K562 (cell line): ENCODE measurements around the gene RXFP1. TPM values are rescaled to one million over a fixed set of nuclear protein-coding genes. Genes with fewer than 3 reads are reported as not detected.

Experiments
- ATAC-seq: fragments of 200-7000 bp; cut with Tn5 transposase; 3 replicates; pipeline ENCODE4 v1.9.1; 2020; ENCODE audit warnings: moderate library complexity
- BruUV-seq: library from RNA; stranded (reverse); fragments of 400-500 nt; replicated peaks from 2 replicates; lab custom pipeline; 2021; lab: Mats Ljungman, UMichigan
- CTCF ChIA-PET: fragments of 300-600 bp; formaldehyde crosslinking; extraction: SDS; loops from one replicate; lab custom pipeline; 2021; ENCODE audit warnings: low intra/inter-chr PET ratio; lab: Yijun Ruan, JAX
- POLR2A ChIA-PET: fragments of 300-600, 350-650 bp; sonication (Branson Sonifier 250); formaldehyde crosslinking; extraction: SDS; loops from one replicate; lab custom pipeline; 2021; ENCODE audit warnings: antibody characterized with exemption, inconsistent platforms; lab: Yijun Ruan, JAX
- DNase-seq, 4 experiments: peaks; one replicate each; pipeline versions ENCODE4 v3.0.0 to v3.0.0-alpha.2; 2011 to 2018; ENCODE audit warnings: low spot score in 3 of 4, mixed read lengths in 3 of 4; ENCODE audit errors: extremely low read depth in 1 of 4
- FAIRE-seq: peaks from 2 replicates; lab custom pipeline; 2011; peaks lifted over from hg19 to GRCh38; lab: Jason Lieb, UNC
- H2AFZ ChIP-seq: 2 replicates; pipeline ENCODE4 v1.6.0; 2011; ENCODE audit warnings: low read depth, low read length, control low read depth, inconsistent platforms
- H3K27ac ChIP-seq: fragments of 200-600 bp; 3 replicates; pipeline ENCODE4 v1.8.0; 2011; ENCODE audit warnings: low read depth, mild to moderate bottlenecking, control low read depth, inconsistent platforms, low read length, moderate library complexity, mixed read lengths; ENCODE audit errors: extremely low read depth
- H3K27me3 ChIP-seq, 2 experiments: fragments of 300-600 bp in 1 of 2; 2 replicates in 1 of 2; 3 replicates in 1 of 2; pipeline versions ENCODE4 v1.6.0 to v1.8.0; 2011; ENCODE audit warnings: inconsistent platforms in 2 of 2, low read length in 2 of 2, mild to moderate bottlenecking in 1 of 2, mixed read lengths in 1 of 2, moderate library complexity in 1 of 2; ENCODE audit not compliant: control insufficient read depth in 2 of 2, insufficient read depth in 2 of 2
- H3K36me3 ChIP-seq: fragments of 300-600 bp; 3 replicates; pipeline ENCODE4 v1.8.0; 2011; ENCODE audit warnings: mild to moderate bottlenecking, low read length, inconsistent platforms; ENCODE audit not compliant: control insufficient read depth, insufficient read depth
- H3K4me1 ChIP-seq, 2 experiments: fragments of 200-600 bp in 1 of 2; replicated peaks in 1 of 2; 2 replicates in 1 of 2; 3 replicates in 1 of 2; pipeline versions ENCODE4 v1.5.1 to v1.8.0; 2011; ENCODE audit warnings: inconsistent platforms in 2 of 2, low read length in 2 of 2, mild to moderate bottlenecking in 1 of 2, mixed read lengths in 1 of 2, moderate library complexity in 1 of 2; ENCODE audit not compliant: control insufficient read depth in 2 of 2, insufficient read depth in 2 of 2
- H3K4me2 ChIP-seq: 2 replicates; pipeline ENCODE4 v1.6.1; 2011; ENCODE audit warnings: low read length, control low read depth, inconsistent platforms, mixed read lengths; ENCODE audit not compliant: insufficient read depth
- H3K4me3 ChIP-seq: fragments of 200-600 bp; sonication (generic), shearing (Covaris generic); 2 replicates; pipeline ENCODE4 v1.5.1; 2016; ENCODE audit warnings: control low read depth, inconsistent platforms
- H3K79me2 ChIP-seq: fragments of 200-600 bp; 3 replicates; pipeline ENCODE4 v1.8.0; 2011; ENCODE audit warnings: low read length, inconsistent platforms; ENCODE audit not compliant: control insufficient read depth, insufficient read depth
- H3K9ac ChIP-seq, 2 experiments: 2 replicates each; pipeline versions ENCODE4 v1.6.0 to v1.6.1; 2011; ENCODE audit warnings: low read depth in 2 of 2, low read length in 2 of 2, control low read depth in 1 of 2, inconsistent platforms in 1 of 2, mild to moderate bottlenecking in 1 of 2, mixed read lengths in 1 of 2; ENCODE audit not compliant: insufficient read depth in 1 of 2
- H3K9me1 ChIP-seq: one replicate; pipeline ENCODE4 v1.6.0; 2011; ENCODE audit warnings: inconsistent platforms, mild to moderate bottlenecking, low read length, moderate library complexity; ENCODE audit not compliant: control insufficient read depth, insufficient read depth
- H3K9me3 ChIP-seq: replicated peaks from 2 replicates; pipeline ENCODE4 v1.5.1; 2011; ENCODE audit warnings: low read depth, low read length, inconsistent platforms; ENCODE audit not compliant: control insufficient read depth, insufficient read depth
- H4K20me1 ChIP-seq: replicated peaks from 2 replicates; pipeline ENCODE4 v1.6.1; 2011; ENCODE audit warnings: low read length, inconsistent platforms, mixed read lengths; ENCODE audit not compliant: control insufficient read depth, insufficient read depth
- BRD9 ChIP-seq: fragments of 450-650 bp; IDR thresholded peaks from 2 replicates; pipeline ENCODE4 v1.6.1; 2018; ENCODE audit warnings: low read depth; ENCODE audit not compliant: partially characterized antibody
- HDGF ChIP-seq: fragments of 450-650 bp; IDR thresholded peaks from 2 replicates; pipeline ENCODE4 v1.6.1; 2016
- HEY1 ChIP-seq: fragments of 250-450 bp; sonication (Bioruptor Pico); IDR thresholded peaks from 2 replicates; pipeline ENCODE4 v1.5.0; 2020; ENCODE audit warnings: mild to moderate bottlenecking, moderate library complexity, borderline replicate concordance
- NELFE ChIP-seq: IDR thresholded peaks from 2 replicates; pipeline ENCODE4 v1.6.1; 2011; ENCODE audit warnings: mild to moderate bottlenecking; ENCODE audit not compliant: insufficient read depth, insufficient read length
- PRPF4 ChIP-seq: fragments of 200-400 bp; formaldehyde crosslinking; IDR thresholded peaks from one replicate; pipeline ENCODE4 v1.6.1; 2017; ENCODE audit warnings: low read length, low read depth, mild to moderate bottlenecking; ENCODE audit not compliant: insufficient read depth, poor library complexity, severe bottlenecking
- RUNX1 ChIP-seq: sonication (generic); IDR thresholded peaks from 2 replicates; pipeline ENCODE4 v1.6.1; 2016; ENCODE audit warnings: antibody characterized with exemption, low read depth
- ZNF263 ChIP-seq: sonication (generic); formaldehyde crosslinking; IDR thresholded peaks from 2 replicates; pipeline ENCODE4 v1.8.0; 2022; ENCODE audit warnings: mild to moderate bottlenecking, missing genetic modification reagents, borderline replicate concordance
- ZNF324 ChIP-seq: fragments of 250-450 bp; sonication (Bioruptor Pico); IDR thresholded peaks from 2 replicates; pipeline ENCODE4 v1.4.0; 2020; ENCODE audit warnings: mild to moderate bottlenecking
- ZNF444 ChIP-seq: fragments of 250-450 bp; sonication (Bioruptor Pico); IDR thresholded peaks from 2 replicates; pipeline ENCODE4 v1.4.0; 2020; ENCODE audit warnings: mild to moderate bottlenecking, moderate library complexity
- ZNF668 ChIP-seq: fragments of 250-450 bp; sonication (Bioruptor Pico); IDR thresholded peaks from 2 replicates; pipeline ENCODE4 v1.8.0; 2022; ENCODE audit warnings: mild to moderate bottlenecking, inconsistent platforms
- WGBS: fragments of 100-300 bp; shearing (Covaris generic); methylation state at CpG from one replicate; pipeline ENCODE4 v1.1.6; 2016; ENCODE audit warnings: low coverage, mixed read lengths; ENCODE audit not compliant: insufficient coverage; ENCODE audit errors: missing lambda C conversion rate; 5-methylcytosine and 5-hydroxymethylcytosine counted together
- in situ Hi-C: fragments of 300-500 bp; cut with MboI; formaldehyde crosslinking; loops from 4 replicates; pipeline ENCODE4 v1.15.0; 2018; ENCODE audit warnings: inconsistent platforms, mixed read lengths
- intact Hi-C: fragments of 100-400 bp; cut with micrococcal nuclease; formaldehyde crosslinking; loops from 2 replicates; pipeline ENCODE4 v1.14.2; 2022
- polyA plus RNA-seq, 8 experiments: library from polyadenylated mRNA; depleted of rRNA in 4 of 8; stranded (reverse) in 5 of 8; unstranded in 3 of 8; fragments of >200 nt; fragmentation: Nextera tagmentation in 2 of 8; fragmentation: Illumina TruSeq in 1 of 8; extraction: Ambion mirVana in 2 of 8; extraction: Trizol in 1 of 8; gene quantifications; 2 replicates each; pipeline versions ENCODE4 v1.2.1 to v1.2.3, GENCODE V29; 2011 to 2014; ENCODE audit warnings: inconsistent platforms in 1 of 8, missing spikeins in 1 of 8
- total RNA-seq, 7 experiments: library from RNA; depleted of rRNA in 6 of 7; stranded (reverse); fragments of >200 nt in 6 of 7; fragmentation: Illumina TruSeq in 2 of 7; extraction: Trizol in 2 of 7; gene quantifications; 2 replicates each; pipeline versions ENCODE4 v1.2.1 to v1.2.3, GENCODE V29; 2011 to 2021; ENCODE audit warnings: low replicate concordance in 1 of 7
- TF ChIP-seq, protein P1 (sequence below): fragments of 150-350 bp; conservative IDR thresholded peaks from 2 replicates; pipeline ENCODE4 v1.6.1; 2014; ENCODE audit warnings: low read length

Gene RXFP1
- total and polyA plus RNA-seq, 9 of the 15 experiments (the other 6 are each of a cell fraction or from before 2014, with no cell fraction given) = 0.03 to 0.06 (median 0.04) TPM; not detected in 6

DNA sequence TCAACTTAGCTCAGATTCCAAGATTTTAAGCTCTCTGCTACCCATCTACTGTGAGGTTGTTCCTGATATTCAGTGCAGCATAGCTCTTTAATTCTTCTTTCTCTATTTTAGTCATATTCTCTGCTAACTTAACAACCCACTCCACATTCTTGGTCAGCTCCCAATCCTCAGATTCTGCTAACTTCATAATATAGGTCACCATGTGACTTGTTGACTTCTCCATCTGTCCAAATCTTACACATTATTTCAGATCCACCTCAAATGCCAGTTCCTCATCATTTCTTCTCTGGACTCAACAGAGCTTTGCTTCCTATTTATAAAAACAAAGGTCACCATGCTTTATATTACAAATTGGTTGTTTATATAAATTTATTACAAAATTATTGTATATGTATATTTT lies 29.3 kb upstream of the RXFP1 start (continued):
- TF ChIP-seq, protein P1, sequence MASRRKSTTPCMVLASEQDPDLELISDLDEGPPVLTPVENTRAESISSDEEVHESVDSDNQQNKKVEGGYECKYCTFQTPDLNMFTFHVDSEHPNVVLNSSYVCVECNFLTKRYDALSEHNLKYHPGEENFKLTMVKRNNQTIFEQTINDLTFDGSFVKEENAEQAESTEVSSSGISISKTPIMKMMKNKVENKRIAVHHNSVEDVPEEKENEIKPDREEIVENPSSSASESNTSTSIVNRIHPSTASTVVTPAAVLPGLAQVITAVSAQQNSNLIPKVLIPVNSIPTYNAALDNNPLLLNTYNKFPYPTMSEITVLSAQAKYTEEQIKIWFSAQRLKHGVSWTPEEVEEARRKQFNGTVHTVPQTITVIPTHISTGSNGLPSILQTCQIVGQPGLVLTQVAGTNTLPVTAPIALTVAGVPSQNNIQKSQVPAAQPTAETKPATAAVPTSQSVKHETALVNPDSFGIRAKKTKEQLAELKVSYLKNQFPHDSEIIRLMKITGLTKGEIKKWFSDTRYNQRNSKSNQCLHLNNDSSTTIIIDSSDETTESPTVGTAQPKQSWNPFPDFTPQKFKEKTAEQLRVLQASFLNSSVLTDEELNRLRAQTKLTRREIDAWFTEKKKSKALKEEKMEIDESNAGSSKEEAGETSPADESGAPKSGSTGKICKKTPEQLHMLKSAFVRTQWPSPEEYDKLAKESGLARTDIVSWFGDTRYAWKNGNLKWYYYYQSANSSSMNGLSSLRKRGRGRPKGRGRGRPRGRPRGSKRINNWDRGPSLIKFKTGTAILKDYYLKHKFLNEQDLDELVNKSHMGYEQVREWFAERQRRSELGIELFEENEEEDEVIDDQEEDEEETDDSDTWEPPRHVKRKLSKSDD = no peak
- TF ChIP-seq BRD9 = no peak
- TF ChIP-seq HDGF = no peak
- no peak for TF ChIP-seq RUNX1
- no peak for TF ChIP-seq ZNF668

DNA sequence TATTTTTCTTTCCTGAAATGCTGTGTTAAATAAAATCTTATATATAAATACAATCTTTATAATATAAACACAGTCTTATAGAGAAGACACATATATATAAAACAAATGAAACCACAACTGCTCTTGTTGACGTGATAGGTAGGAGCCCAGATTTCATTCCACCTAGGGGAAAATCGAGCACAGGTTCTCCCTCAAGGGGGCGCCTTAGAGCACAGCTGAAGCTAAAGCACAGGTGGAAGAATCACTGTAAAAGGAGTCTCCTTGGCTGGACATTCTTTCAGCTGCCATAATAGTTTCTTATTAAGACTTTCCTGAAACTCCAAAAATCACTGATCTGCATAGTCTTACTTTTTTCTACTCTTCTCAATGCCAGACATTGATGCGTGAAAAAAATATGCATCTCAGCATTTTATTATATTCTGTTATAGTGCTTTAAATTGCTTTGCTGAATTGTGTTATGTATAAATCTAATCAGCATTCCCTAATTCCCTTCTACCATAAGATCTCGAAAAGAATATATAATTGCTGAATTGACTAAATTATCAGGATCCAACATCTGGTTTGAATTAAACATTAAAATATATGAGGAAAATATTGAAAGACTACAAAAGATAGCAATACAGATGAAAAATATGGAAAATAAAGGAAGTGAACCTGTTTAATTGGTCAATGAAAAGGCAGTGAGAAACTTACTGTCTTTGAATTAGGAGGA lies 25.5 kb upstream of the RXFP1 start:
- H3K27ac ChIP-seq = no peak overlapping the region
- H3K9ac ChIP-seq = no peak overlapping the region
- POLR2A ChIA-PET = interaction anchor here (0.6 kb wide), 1 partner anchor 96 kb away, joined by 3 read pairs; no protein-coding TSS in a partner anchor
- H3K79me2 ChIP-seq = no peaks in the 10 kb centered on the region
- no peak overlapping the region for H3K4me3 ChIP-seq
- H3K27me3 ChIP-seq = no peaks in the 10 kb centered on the region; a peak in 1 of 5 replicates
- H4K20me1 ChIP-seq = no peaks in the 10 kb centered on the region
- ATAC-seq (peak; percentile 72; the same call in 2 of the 3 replicates), FAIRE-seq (peak; percentile 75), DNase-seq (peak; percentile 26 to 62 (median 36))
- no peaks in the 10 kb centered on the region for H3K36me3 ChIP-seq
- CTCF ChIA-PET = interaction anchor here (0.8 to 1.3 kb wide), 2 partner anchors 100 to 129 kb away, joined by 3 to 6 read pairs; no protein-coding TSS in a partner anchor
- WGBS = 7% methylated on average over 5 of the region's 5 CpGs
- H3K9me1 ChIP-seq = no peaks in the 10 kb centered on the region
- intact Hi-C loops (loop anchor here (1.0 to 5.0 kb wide), 3 partner anchors 83 to 234 kb away; no protein-coding TSS in a partner anchor), in situ Hi-C loops (no loop called here)
- H2AFZ ChIP-seq = no peak overlapping the region
- H3K4me2 ChIP-seq = no peak overlapping the region
- no peaks in the 10 kb centered on the region for H3K9me3 ChIP-seq
- no TSS peak for BruUV-seq
- no peaks in the 10 kb centered on the region for H3K4me1 ChIP-seq
- TF ChIP-seq NELFE (no peak), ZNF444 (no peak), ZNF263 (CRISPR knock-in tag) (no peak), ZNF324 (no peak), PRPF4 (no peak), HEY1 (CRISPR knock-in tag) (no peak)
